ENCODE measurements around the gene BRD9.
"Not testable (repeated sequence)": the region's sequence is repeated elsewhere in the genome, so short reads cannot be mapped to it uniquely, and the experiment has no call there.

BRD9 gene

DNA sequence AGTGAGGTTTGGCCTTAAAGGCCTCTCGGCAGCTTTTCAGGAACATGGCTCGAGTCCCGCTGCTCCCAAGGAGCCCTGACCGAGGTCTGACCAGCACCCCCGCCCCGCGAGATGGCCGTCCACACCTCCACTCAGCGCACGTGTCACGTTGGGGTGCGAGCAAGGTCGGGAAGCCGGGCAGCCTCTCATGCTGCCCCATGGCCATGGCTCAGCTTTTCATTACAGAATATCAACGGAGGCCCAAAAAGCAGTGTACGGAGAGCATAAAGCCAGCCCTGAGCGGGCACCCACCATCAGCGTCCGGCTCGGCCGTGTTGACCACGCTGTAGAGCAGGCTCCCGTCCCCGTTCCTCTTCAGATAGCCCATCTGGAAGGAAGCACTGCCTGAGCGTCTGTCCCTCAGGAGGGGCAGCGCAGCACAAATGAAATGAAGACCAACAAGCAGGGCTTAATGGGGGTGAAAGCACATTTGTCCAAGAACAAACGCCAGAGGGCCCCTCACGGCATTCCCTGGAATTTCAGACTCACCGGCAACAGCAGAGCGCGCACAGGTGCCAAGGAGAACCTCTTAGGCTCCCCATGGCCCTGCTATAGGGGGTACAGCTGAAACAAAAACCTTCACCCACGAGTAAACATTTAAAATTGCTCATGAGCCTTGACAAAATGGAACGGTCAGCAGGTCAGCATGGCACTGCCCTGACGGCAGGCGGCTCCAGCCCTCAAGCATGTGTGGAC lies 11.6 kb downstream of the BRD9 start:
- Mint-ChIP-seq H3K27me3 (no peaks in the 10 kb centered on the region), H3K4me3 (no peak overlapping the region), H3K36me3 (peaks cover 13% of the 10 kb centered on the region), H3K27ac (no peak overlapping the region), H3K9me3 (ENCODE audit: low read depth) (peaks cover 6% of the 10 kb centered on the region), H3K4me1 (ENCODE audit: low read depth) (peaks cover 19% of the 10 kb centered on the region)

DNA sequence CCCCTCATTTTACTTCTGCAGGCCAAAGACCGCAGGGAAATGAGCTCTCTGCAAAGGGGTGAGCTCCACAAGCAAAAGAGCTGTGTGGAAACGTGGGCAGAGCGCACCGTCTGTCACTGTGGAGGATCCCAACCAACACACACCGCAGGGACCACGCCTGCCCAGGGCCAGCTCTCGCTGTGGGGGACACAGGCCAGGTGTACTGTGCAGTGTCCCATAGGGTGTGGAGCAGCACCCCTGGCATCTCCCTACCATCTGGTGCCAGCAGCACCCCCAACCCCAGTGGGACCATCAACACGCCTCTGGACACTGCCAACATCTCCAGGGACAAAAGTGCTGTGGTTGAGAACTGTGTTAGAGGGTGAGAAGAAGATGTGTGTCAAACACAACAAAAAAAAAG lies 13.9 kb downstream of the BRD9 start:
- H3K27me3 Mint-ChIP-seq; H3K27ac Mint-ChIP-seq; H3K9me3 Mint-ChIP-seq (ENCODE audit: low read depth); H3K4me3 Mint-ChIP-seq: not testable (repeated sequence)
- Mint-ChIP-seq H3K36me3 (peaks cover 20% of the 10 kb centered on the region), H3K4me1 (ENCODE audit: low read depth) (peaks cover 18% of the 10 kb centered on the region)

DNA sequence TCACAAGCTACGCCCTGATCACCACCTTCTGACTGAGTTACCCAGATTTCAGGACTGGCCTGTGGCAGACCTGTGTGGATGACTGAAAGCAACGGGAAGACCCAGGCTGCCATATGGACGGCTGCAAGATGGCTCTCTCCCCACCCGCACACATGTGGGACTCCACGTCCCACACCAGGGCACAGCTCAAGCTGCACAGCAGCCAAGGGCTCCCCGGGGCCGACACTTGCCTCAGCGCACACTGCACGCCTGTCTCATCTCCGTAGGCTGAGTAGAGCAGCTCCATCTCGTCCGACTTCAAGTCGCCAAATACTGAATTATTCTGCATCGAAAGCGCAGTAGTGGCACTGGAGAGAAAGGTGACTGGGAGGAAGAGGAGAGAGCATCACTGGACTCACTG lies 14.5 kb downstream of the BRD9 start:
- H3K27ac Mint-ChIP-seq = no peak overlapping the region
- no peak overlapping the region for H3K4me3 Mint-ChIP-seq
- H3K9me3 Mint-ChIP-seq (ENCODE audit: low read depth) = peaks cover 6% of the 10 kb centered on the region
- peaks cover 16% of the 10 kb centered on the region for H3K4me1 Mint-ChIP-seq (ENCODE audit: low read depth)
- H3K27me3 Mint-ChIP-seq = no peaks in the 10 kb centered on the region
- peaks cover 20% of the 10 kb centered on the region for H3K36me3 Mint-ChIP-seq

DNA sequence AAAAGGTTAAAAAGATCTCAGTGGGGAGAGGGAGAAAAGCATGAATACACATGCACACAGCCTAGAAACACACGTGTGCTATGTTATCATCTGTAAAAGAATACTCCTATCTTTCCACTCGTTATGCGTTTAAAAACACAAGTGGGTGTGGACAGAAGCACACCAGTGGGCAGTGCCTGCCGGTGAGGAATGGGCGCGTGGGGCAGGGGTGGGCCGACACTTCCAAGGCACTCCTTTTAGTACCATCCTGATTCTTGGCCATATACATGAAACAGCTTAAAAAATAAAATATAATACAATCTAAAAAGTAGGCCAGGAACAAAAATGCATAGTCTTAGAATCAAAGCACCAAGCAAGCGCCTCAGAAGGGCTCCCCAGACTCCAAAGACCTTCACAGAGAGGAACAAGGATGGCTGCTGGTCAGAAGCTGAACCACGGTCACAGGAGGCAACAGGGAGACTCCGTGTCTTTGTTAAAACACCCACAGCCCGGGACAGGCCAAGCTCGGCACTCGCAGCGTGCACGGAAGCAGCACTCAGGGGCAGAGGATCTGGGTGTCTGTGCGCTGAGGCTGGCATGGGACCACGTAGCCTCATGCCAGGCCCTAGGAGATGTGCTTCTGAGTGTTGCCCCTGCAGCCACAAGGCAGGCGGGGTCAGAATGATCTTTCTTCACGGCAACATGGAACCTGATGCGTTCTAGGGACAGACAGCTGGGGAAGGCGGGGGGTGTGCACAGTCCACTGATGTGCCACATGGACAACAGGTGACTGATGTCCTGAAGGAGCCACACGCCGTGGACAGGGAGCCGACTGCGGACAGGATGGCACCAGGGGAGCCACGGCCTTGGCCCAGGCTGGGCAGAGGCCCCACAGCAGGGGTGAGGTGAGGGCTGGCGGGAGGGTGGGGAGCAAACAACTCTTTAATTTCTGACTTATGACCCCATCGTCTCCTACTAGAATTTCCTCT lies 15.9 kb downstream of the BRD9 start:
- Mint-ChIP-seq H3K27me3 (no peaks in the 10 kb centered on the region), H3K36me3 (peaks cover 7% of the 10 kb centered on the region), H3K4me1 (ENCODE audit: low read depth) (peaks cover 1% of the 10 kb centered on the region), H3K4me3 (no peak overlapping the region), H3K27ac (no peak overlapping the region), H3K9me3 (ENCODE audit: low read depth) (no peaks in the 10 kb centered on the region)

DNA sequence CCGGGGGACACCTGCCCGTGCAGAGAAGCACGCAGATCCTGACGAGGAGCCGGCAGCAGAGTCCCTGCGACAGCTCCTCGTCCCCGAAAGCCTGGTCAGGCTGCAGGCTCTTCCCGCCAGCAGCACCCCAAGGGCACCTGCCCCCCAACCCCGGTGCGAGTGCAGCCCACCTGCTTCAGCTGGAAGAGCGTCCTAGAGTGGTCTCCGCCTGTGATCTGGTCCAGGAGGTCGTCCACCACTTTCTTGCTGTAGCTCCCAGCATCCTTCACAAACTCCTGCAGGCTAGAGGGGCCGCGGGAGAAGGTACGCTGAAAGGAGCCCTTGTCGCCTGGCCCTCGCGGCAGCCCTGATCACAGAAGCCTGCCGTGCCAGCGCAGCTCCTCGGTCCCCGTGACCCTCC lies 16.7 kb downstream of the BRD9 start:
- Mint-ChIP-seq H3K4me1 (ENCODE audit: low read depth) (no peaks in the 10 kb centered on the region), H3K4me3 (no peak overlapping the region), H3K36me3 (peaks cover 11% of the 10 kb centered on the region), H3K27ac (no peak overlapping the region), H3K27me3 (no peaks in the 10 kb centered on the region), H3K9me3 (ENCODE audit: low read depth) (no peaks in the 10 kb centered on the region)

DNA sequence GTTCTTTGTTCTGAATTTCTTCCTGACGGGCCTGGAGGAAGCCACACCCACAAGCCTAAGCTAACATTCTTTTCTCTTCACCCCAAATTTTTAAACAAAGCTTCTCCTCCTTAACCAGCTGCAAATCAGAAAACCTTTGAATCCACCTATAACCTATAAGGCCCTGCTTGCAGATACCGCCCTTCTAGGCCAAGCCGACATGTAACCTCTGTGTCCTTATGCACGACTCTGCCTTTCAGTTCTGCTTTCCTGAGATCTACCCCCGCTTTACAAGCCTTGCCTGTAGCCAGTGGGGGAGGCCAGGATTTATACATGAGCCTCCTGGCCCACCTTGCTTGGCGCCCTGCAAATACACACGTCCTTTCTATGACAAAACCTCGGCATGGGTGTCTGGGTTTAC lies 19.3 kb downstream of the BRD9 start:
- Mint-ChIP-seq H3K4me1 (ENCODE audit: low read depth) (no peaks in the 10 kb centered on the region), H3K27me3 (no peaks in the 10 kb centered on the region), H3K36me3 (peaks cover 17% of the 10 kb centered on the region), H3K27ac (no peak overlapping the region), H3K9me3 (ENCODE audit: low read depth) (no peaks in the 10 kb centered on the region), H3K4me3 (no peak overlapping the region)

DNA sequence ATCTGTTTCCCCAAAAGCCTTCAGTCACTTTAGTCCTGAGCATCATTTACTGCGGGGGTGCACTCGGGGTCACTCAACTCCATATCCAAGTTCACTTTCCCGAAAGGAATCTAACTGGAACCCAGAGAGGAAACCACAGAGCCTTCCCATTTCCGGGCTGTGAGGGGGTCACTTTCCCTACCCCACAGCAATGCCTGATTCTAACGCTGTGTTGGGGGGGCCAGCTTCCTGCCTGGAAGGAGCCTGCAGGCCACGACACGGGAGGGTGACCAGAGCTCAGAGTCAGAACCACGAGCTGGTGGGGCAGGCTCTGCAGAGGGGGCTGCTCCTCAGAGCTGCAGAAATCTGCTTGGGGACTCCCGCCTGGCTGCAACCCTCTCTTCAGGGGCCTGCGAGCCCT lies 20.3 kb downstream of the BRD9 start:
- no peaks in the 10 kb centered on the region for H3K4me1 Mint-ChIP-seq (ENCODE audit: low read depth)
- H3K36me3 Mint-ChIP-seq = peaks cover 20% of the 10 kb centered on the region
- H3K27me3 Mint-ChIP-seq = no peaks in the 10 kb centered on the region
- H3K4me3 Mint-ChIP-seq = no peak overlapping the region
- H3K9me3 Mint-ChIP-seq (ENCODE audit: low read depth) = no peaks in the 10 kb centered on the region
- no peak overlapping the region for H3K27ac Mint-ChIP-seq

DNA sequence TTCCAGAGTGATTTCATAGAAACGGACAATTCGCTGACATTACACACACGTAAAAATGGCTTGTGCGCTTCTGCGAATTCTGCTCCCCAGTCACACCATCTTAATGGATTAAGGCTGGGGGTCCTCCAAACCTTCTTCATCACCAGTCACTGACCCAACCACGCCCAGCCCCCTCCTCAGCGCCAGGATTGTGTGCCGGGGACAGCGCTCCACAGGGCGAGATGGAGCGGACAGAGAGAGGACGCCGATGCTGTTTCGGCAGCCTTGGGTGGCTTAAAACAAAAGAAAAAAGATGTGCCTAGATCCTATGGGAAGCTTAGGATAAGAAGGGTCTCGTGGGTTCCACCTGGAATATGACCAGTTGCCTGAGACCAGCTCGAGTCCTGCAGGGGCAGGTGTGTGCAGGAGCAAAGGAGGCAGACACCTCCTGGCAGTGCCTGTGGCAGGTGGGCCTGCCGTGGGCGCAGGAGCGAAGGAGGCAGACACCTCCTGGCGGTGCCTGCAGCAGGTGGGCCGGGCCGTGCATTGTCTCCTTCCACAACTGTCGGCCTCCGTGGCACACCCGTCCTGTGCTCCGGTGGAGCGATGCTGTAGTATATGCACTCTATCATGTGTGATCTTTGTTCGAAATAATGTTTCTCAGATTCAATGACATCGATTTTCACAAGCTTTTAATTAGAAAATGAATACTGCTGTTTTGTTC lies 20.9 kb downstream of the BRD9 start:
- Mint-ChIP-seq H3K27ac (no peak overlapping the region), H3K4me1 (ENCODE audit: low read depth) (no peaks in the 10 kb centered on the region), H3K36me3 (peaks cover 20% of the 10 kb centered on the region), H3K9me3 (ENCODE audit: low read depth) (no peaks in the 10 kb centered on the region), H3K4me3 (no peak overlapping the region), H3K27me3 (no peaks in the 10 kb centered on the region)

DNA sequence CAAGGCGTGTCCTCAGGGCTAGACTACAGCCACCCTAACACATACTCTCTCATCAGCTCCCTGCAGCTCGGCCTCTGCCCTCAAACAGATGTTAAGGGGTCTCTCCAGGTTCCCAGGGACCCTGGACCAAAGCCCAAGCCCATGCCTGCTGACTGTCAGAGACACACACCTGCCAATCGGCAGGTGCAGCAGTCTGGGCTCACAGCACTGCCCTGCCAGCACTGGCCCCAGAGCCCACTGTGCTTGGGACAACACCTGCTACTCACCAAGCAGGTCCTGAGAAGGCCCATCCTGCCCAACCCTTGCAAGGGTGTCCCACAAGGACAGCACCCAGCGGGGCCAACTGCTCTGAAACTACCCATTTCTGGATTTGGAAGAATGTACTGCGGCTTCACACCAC lies 21.6 kb downstream of the BRD9 start:
- Mint-ChIP-seq H3K4me3 (no peak overlapping the region), H3K9me3 (ENCODE audit: low read depth) (no peaks in the 10 kb centered on the region), H3K27me3 (no peaks in the 10 kb centered on the region), H3K27ac (no peak overlapping the region), H3K4me1 (ENCODE audit: low read depth) (no peaks in the 10 kb centered on the region), H3K36me3 (peaks cover 25% of the 10 kb centered on the region)

DNA sequence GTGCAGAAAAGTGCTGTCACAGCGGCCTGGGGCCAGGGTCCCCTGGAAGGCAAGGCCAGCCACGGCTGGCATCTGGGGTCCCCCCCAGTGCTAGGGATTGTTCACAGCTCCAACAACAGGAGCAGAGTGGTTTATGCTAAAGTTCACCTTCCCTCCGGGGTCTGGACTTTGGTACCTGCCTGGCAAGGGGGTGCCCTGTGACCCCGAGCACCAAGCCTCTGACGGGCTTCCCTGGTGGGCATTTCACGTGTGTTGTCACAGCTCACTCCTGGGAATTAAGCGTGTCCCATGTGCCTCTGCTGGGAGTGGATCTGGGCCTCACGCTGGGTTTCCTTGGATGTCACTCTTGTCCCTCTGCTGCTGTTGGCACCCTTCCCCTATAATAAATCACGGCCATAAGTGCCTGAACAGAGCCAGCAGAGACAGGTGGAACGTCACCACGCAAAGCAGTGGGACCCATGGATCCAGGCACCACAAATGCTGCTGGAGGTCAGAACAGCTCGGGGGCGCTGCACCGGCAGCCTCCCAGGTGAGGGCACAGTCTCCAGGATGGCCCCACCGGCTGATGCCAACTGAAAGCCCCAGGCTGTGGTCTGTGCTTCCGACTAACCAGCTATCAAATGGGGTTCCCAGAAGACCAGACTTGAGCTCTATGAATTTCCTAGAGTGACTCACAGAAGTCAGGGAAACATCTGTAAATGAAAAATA lies 24.0 kb downstream of the BRD9 start:
- Mint-ChIP-seq H3K27ac (no peak overlapping the region), H3K9me3 (ENCODE audit: low read depth) (no peaks in the 10 kb centered on the region), H3K4me1 (ENCODE audit: low read depth) (no peaks in the 10 kb centered on the region), H3K36me3 (peaks cover 18% of the 10 kb centered on the region), H3K4me3 (no peak overlapping the region), H3K27me3 (no peaks in the 10 kb centered on the region)

DNA sequence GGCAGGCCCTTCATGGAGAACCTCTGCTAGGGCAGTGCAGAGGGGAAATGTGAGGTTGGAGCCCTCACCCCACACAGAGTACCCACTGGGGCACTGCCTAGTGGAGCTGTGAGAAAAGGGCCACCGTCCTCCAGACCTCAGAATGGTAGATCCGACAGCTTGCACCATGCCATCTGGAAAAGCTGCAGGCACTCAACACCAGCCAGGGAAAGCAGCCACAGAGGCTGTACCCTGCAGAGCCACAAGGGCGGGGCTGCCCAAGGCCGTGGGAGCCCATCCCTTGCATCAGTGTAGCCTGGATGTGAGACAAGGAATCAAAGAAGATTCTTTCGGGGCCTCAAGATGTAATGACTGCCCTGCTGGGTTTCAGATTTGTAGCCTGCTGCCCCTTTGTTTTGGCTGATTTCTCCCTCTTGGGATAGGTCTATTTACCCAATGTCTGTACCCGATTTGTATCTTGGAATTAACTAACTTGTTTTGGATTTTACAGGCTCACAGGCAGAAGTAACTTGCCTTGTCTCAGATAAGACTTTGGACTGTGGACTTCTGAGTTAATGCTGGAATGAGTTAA lies 25.2 kb downstream of the BRD9 start:
- Mint-ChIP-seq H3K9me3 (ENCODE audit: low read depth) (no peaks in the 10 kb centered on the region), H3K36me3 (peaks cover 18% of the 10 kb centered on the region), H3K27ac (no peak overlapping the region), H3K27me3 (no peaks in the 10 kb centered on the region), H3K4me3 (no peak overlapping the region), H3K4me1 (ENCODE audit: low read depth) (no peaks in the 10 kb centered on the region)

DNA sequence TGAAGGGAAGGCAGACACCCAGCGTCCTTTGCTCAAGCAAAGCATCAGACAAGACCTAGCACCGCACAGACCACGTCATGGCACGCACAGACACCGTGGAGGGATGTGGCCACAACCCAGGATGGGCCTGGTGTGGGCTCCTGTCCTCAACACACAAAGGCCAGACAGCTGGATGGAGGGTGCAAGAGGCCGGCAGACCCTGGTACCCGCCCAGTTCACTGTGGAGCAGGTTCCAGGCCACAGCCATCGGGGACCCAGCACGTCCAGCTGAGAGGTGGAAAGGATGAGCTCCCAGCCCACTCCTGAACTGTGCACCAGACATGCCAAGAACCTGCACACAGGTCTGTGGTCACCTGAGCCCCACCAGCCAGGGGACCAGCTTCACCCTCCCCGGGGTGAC lies 26.8 kb downstream of the BRD9 start:
- Mint-ChIP-seq H3K36me3 (peaks cover 14% of the 10 kb centered on the region), H3K9me3 (ENCODE audit: low read depth) (no peaks in the 10 kb centered on the region), H3K4me1 (ENCODE audit: low read depth) (no peaks in the 10 kb centered on the region), H3K27me3 (no peaks in the 10 kb centered on the region), H3K4me3 (no peak overlapping the region), H3K27ac (no peak overlapping the region)

DNA sequence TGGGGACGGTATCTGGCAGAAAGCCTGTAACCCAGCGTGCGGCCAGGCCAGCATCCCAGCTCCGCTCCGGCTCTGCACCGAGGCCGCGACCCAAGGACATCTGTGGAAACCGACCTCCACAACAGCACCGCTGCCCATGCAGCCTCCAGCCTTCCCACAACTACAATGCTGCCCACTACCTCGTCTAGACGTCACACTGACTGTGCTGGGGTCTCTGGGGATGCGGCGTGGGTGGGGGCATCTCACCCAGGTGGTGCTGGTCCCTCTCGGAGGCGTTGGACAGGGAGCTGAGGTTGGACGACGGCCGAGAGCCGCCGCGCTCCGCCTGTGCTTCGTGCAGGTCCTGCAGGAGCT lies 27.5 kb downstream of the BRD9 start:
- Mint-ChIP-seq H3K36me3 (peaks cover 14% of the 10 kb centered on the region), H3K27ac (no peak overlapping the region), H3K4me1 (ENCODE audit: low read depth) (no peaks in the 10 kb centered on the region), H3K9me3 (ENCODE audit: low read depth) (no peaks in the 10 kb centered on the region), H3K27me3 (no peaks in the 10 kb centered on the region), H3K4me3 (no peak overlapping the region)

DNA sequence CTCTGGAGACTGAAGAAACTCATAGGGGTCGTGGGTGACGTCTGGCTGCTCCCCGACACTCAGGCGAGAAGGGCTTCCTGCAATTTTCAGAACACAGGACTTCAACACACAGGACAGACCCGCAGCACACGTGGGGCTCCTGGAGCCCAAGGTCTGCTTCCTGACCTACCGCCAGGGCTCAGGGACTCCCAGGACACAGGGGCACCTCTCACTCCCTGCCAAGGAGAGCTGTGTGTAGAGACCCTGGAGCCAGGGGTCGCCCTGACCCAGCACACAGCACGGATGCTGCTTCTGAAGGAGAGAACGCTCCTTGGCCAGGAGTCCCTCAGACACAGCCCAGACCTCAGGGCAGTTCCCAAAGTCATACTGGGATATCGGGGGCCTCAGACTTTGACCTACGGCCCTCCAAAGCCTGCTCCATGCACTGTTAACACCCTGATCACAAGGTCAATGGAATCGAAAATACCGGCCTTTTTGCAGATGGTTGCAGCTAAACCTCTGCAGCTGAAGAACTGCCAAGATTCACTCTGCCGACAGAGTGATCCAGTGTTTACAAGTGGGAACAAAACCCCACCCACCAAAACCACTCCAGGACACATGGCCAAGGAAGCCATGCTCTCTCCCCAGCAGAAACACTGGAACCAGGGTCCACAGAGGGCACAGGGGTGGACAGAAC lies 28.0 kb downstream of the BRD9 start:
- H3K4me1 Mint-ChIP-seq (ENCODE audit: low read depth) = no peaks in the 10 kb centered on the region
- H3K9me3 Mint-ChIP-seq (ENCODE audit: low read depth) = no peaks in the 10 kb centered on the region
- H3K4me3 Mint-ChIP-seq = no peak overlapping the region
- no peak overlapping the region for H3K27ac Mint-ChIP-seq
- H3K27me3 Mint-ChIP-seq = no peaks in the 10 kb centered on the region
- peaks cover 12% of the 10 kb centered on the region for H3K36me3 Mint-ChIP-seq
